ENCODE measurements around the gene DMKN.

DNA sequence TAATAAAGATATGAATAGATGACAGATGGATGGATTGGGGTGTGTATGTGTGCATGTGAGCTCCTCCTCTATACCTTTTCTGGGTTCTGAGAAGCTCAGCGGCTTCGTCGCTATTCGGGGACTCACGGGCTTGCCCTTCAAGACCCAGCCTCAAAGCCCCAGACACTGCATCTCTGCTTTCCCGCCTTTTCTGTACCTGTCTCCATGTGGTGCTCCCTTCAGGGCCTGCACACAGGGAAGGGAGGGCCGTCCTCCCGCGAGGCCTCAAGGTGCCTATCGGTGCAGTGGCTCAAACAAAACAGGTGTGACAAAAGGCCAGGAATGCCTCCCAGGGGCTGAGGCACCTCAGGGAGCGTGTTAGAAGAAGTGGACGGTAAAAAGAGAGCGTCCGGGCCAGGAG, 39.3 kb downstream of the DMKN start:
- TF ChIP-seq POLR2AphosphoS5 (IDR thresholded peaks at IDR 0.05) = no peak
- TF ChIP-seq POLR2A (IDR thresholded peaks at IDR 0.05) = no peak
